ENCODE data around the gene SLC47A2.

GRCh38 chr17:19717411-19717908, 1.1 kb upstream of the SLC47A2 start:
- TF ChIP-seq CTCF (IDR thresholded peaks at IDR 0.05) (no peak), POLR2A (IDR thresholded peaks at IDR 0.05) (no peak), POLR2AphosphoS5 (IDR thresholded peaks at IDR 0.05) (no peak)
